Measurements from ENCODE around the gene NKRF. TPM values are rescaled to one million over a fixed set of nuclear protein-coding genes. Genes with fewer than 3 reads are reported as not detected.

The NKRF gene
- total RNA-seq, 2 experiments from 2014 or later: 10.7 to 20.7 TPM

DNA sequence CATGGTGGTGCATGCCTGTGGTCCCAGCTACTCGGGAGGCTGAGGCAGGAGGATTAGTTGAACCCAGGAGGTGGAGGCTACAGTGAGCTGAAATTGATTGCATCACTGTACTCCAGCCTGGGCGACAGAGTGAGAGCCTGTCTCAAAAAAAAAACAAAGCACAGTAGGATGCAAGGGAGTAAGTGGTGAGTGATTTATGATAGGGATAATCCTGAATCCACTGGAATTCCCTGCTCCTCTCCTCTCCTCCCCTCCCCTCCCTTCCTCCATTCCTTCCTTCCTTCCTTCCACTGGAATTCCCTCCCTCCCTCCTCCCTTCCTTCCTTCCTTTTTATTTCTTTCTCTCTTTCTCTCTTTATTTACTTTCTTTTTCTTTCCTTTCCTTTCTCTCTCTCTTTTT is 40.9 kb upstream of the NKRF start:
- TF ChIP-seq CTCF (conservative IDR thresholded peaks at IDR 0.05; ENCODE audit: low read length): no peak
- TF ChIP-seq EZH2phosphoT487 (IDR thresholded peaks at IDR 0.05; ENCODE audit: borderline replicate concordance, low read depth, low read length): no peak
- H3K79me2 ChIP-seq (ENCODE audit: insufficient read depth, low read depth, low read length): no peaks in the 10 kb centered on the region
- intact Hi-C loops (cut with micrococcal nuclease; ENCODE audit: unreplicated experiment): no loop called here
- H2AFZ ChIP-seq (ENCODE audit: low read length): no peak overlapping the region
- no peak overlapping the region for H3K4me2 ChIP-seq (ENCODE audit: low read length)
- no peaks in the 10 kb centered on the region for H4K20me1 ChIP-seq (ENCODE audit: insufficient read depth, low read length)
- no peaks in the 10 kb centered on the region for H3K4me1 ChIP-seq (ENCODE audit: insufficient read depth, low read length, poor library complexity, severe bottlenecking)
- ChIA-PET POLR2A (interaction anchor here (0.6 to 1.3 kb wide), 4 partner anchors 9 to 68 kb away, joined by 3 to 5 read pairs (median 4); no protein-coding TSS in a partner anchor), CTCF (ENCODE audit: unreplicated experiment) (no interaction called here)
- no peak for DNase-seq (ENCODE audit: low spot score)
- no peak overlapping the region for H3K4me3 ChIP-seq (ENCODE audit: low read depth, low read length, poor library complexity, severe bottlenecking)
- H3K36me3 ChIP-seq (ENCODE audit: insufficient read depth, low read length): peaks cover 82% of the 10 kb centered on the region
- H3K9me2 ChIP-seq (ENCODE audit: insufficient read depth, low read length): no peaks in the 10 kb centered on the region
- no peak overlapping the region for H3K27ac ChIP-seq (ENCODE audit: low read depth, low read length, poor library complexity, severe bottlenecking)
- no TSS peak for BruUV-seq (replicated peaks)
- H3K9me3 ChIP-seq (ENCODE audit: low read length): no peaks in the 10 kb centered on the region

GRCh38 chrX:119646515-119646914 is 40.3 kb upstream of the NKRF start:
- H3K9me2 ChIP-seq (ENCODE audit: insufficient read depth, low read length): no peaks in the 10 kb centered on the region
- POLR2A ChIA-PET: interaction anchor here (0.6 to 1.3 kb wide), 3 partner anchors 16 to 68 kb away, joined by 3 to 5 read pairs (median 4); no protein-coding TSS in a partner anchor
- no peak for TF ChIP-seq EZH2phosphoT487 (IDR thresholded peaks at IDR 0.05; ENCODE audit: borderline replicate concordance, low read depth, low read length)
- no peak for TF ChIP-seq CTCF (conservative IDR thresholded peaks at IDR 0.05; ENCODE audit: low read length)
- no peaks in the 10 kb centered on the region for H3K9me3 ChIP-seq (ENCODE audit: low read length)
- peaks cover 82% of the 10 kb centered on the region for H3K36me3 ChIP-seq (ENCODE audit: insufficient read depth, low read length)
- no peaks in the 10 kb centered on the region for H3K4me1 ChIP-seq (ENCODE audit: insufficient read depth, low read length, poor library complexity, severe bottlenecking)
- H3K79me2 ChIP-seq (ENCODE audit: insufficient read depth, low read depth, low read length): no peaks in the 10 kb centered on the region
- H3K27ac ChIP-seq (ENCODE audit: low read depth, low read length, poor library complexity, severe bottlenecking): no peak overlapping the region
- no peak for DNase-seq (ENCODE audit: low spot score)
- no TSS peak for BruUV-seq (replicated peaks)
- CTCF ChIA-PET (ENCODE audit: unreplicated experiment): no interaction called here
- H4K20me1 ChIP-seq (ENCODE audit: insufficient read depth, low read length): no peaks in the 10 kb centered on the region
- H3K4me3 ChIP-seq (ENCODE audit: low read depth, low read length, poor library complexity, severe bottlenecking): no peak overlapping the region
- intact Hi-C loops (cut with micrococcal nuclease; ENCODE audit: unreplicated experiment): no loop called here
- H3K4me2 ChIP-seq (ENCODE audit: low read length): no peak overlapping the region
- H2AFZ ChIP-seq (ENCODE audit: low read length): no peak overlapping the region

DNA sequence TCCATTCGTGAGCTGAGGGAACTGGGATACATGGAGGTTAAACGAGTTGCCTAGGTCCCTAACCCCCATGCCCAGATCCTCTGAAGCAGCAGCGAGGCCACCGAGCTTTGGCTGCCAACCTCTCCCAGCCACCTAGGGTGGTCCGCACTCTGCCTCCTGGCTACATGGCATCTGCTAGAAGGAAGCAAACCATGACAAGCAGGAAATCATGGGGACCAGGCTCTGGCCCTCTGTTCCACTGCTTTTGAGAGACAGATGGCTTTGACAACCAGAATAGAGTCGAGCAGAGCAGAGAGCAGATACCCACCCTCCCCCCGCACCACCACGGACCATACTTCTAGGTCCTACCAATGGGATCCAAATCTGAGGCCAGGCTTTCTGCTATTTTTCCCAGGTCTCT is 37.5 kb upstream of the NKRF start:
- H3K79me2 ChIP-seq (ENCODE audit: insufficient read depth, low read depth, low read length): no peaks in the 10 kb centered on the region
- H3K4me1 ChIP-seq (ENCODE audit: insufficient read depth, low read length, poor library complexity, severe bottlenecking): no peaks in the 10 kb centered on the region
- no peak overlapping the region for H3K4me2 ChIP-seq (ENCODE audit: low read length)
- no peak overlapping the region for H3K27ac ChIP-seq (ENCODE audit: low read depth, low read length, poor library complexity, severe bottlenecking)
- TF ChIP-seq EZH2phosphoT487 (IDR thresholded peaks at IDR 0.05; ENCODE audit: borderline replicate concordance, low read depth, low read length) (no peak), CTCF (conservative IDR thresholded peaks at IDR 0.05; ENCODE audit: low read length) (no peak)
- H2AFZ ChIP-seq (ENCODE audit: low read length): no peak overlapping the region
- peaks cover 83% of the 10 kb centered on the region for H3K36me3 ChIP-seq (ENCODE audit: insufficient read depth, low read length)
- no peaks in the 10 kb centered on the region for H4K20me1 ChIP-seq (ENCODE audit: insufficient read depth, low read length)
- DNase-seq (ENCODE audit: low spot score): no peak
- ChIA-PET POLR2A (no interaction called here), CTCF (ENCODE audit: unreplicated experiment) (no interaction called here)
- no peaks in the 10 kb centered on the region for H3K9me2 ChIP-seq (ENCODE audit: insufficient read depth, low read length)
- no peak overlapping the region for H3K4me3 ChIP-seq (ENCODE audit: low read depth, low read length, poor library complexity, severe bottlenecking)
- no TSS peak for BruUV-seq (replicated peaks)
- H3K9me3 ChIP-seq (ENCODE audit: low read length): no peaks in the 10 kb centered on the region
- intact Hi-C loops (cut with micrococcal nuclease; ENCODE audit: unreplicated experiment): no loop called here

All from OCI-LY7 (cell line).